GM04503 (cell line): ENCODE measurements around the gene GAMT.

Experiments
- DNase-seq: peaks from one replicate; pipeline ENCODE4 v3.0.0-alpha.2; 2012; ENCODE audit warnings: low read depth

The GAMT gene

DNA sequence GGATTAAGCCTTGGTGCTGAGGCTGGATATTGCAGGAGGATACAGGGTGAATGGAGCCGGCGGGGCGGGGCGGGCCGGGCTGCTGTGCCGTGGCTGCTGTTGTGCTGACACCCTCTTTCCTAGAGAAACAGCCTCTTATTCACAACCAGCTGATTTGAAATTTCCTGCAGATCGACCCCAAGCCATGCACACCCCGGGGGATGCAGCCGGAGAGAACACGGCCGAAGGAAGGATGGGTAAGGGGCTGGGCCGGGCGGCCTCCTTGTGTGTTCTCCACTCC is 17.1 kb upstream of the GAMT start:
- DNase-seq: no peak

DNA sequence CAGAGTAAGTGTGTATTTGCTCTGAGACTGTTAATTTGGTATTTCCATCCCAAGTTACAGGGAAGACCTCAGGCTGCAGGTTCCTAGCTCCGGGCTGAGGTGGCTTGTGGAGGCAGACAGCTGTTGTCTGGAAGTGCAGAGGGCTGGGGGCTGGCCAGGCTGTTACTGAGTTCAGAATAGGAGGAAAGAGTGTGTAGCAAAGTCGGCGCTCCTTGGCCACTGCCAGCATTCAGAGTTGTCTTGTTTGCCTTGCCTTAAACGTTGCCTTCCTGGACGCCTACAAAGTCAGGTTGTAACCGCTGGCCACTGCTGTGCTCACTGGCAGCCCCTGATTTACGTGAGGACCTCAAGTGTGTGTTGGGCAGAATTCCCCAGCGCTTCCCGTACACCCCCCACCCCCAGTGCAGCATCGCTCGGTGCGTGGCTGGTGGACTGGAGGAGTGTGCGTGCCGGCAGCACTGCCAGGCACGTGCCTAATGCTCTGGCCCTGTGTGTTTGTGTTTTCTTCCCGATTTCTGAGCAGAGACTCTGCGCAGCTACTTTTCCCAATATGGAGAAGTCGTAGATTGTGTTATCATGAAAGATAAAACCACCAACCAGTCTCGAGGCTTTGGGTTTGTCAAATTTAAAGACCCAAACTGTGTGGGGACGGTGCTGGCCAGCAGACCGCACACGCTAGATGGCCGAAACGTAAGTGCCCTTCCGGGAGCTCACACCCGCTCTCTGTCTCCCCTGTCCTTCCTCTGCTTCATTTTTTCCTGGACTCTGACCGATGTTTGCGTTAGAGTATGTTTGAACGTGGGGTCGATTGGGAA is 16.5 kb upstream of the GAMT start:
- DNase-seq: no peak

DNA sequence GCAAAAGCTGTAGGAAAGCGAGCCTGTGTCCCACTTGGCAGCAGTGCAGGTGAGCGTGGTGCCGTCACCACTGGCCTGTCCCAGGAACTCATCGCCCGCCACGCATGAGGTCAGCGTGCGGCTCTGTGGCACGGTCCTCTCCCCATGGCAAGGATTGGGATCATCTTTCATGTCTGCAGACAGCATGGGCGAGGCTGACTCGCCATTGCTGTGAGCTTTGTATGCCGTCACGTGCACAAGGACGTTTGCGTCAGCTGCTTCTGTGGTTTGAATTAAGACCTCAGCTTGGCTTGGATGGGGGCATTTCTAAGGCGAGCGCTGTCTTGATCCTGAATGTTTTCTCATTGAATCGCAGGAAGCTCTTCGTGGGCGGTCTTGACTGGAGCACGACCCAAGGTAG is 15.8 kb upstream of the GAMT start:
- DNase-seq: no peak

DNA sequence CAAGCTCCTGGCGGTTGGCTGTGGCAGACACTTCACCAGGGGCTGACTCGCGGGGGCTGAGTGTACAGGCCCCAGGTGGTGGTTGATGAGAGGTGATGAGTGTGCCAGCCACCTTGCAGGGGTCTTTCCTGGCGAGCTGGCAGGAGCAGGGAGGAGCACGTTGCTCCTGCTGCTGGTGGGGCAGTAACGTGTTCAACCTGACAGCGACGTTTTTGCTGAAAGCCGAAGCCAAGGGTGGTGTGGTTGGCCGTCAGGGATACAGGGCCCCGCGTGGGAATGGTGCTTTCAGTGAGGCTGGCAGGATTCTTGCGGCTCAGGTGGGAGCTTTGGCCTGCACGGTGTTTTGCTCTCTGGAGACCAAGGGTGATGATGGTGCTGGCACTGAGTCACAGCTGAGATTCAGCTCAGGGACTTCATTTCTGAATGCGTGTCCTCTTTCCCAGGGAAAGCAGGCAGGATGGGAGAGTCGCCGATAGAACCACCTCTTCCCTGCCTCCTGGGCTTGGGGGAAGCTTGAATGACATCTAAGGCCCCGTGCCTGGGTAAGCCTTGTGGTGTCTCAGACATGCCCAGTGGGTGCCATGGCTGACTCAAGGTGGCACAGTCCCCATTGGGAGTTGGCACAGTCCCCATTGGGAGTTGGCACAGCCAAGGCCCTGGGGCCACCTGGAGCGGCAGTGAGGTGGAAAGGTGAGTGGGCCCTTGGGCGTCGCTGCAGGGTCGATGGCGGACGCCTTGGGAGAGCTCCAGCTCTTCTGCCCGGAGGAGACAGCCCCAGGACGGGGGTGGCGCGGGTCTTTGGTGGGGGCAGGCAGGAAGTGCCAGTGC is 14.9 kb upstream of the GAMT start:
- DNase-seq: no peak

DNA sequence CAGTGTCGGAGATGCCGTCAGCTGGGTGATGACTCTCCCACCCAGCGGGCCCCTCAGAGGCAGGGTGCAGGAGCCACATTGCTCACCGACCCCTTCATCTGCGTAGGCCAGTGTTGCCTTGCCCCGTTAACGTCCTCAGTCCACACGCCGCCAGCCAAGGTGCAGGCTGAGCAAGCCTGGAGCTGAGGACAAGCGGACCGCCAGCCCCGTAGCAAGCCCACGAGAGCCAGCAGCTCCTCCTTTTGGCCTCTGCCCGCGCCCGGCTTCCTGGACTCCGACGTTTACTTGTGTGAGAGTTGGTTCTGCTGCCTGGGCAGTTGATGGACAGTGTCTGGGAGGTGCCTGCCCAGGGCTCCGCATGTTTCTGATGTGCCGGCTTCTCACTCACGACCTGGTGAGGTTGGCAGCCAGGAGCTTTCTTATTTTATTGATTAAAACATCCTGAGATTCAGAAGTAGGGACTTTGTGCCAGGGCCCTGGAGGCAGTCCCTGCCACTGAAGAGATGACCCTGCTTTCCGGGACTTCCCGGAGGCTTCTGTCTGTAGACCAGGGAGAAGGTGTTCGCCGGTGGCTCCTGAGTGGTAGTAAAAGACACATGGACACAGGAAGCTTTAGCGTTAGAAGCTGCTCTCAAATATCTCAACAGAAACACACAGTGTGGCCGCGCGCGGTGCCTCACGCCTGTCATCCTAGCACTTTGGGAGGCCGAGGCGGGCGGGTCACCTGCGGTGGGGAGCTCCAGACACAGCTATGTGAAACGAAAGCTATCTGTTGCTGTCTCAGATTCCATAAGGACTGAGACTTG is 11.9 kb upstream of the GAMT start:
- DNase-seq: no peak

DNA sequence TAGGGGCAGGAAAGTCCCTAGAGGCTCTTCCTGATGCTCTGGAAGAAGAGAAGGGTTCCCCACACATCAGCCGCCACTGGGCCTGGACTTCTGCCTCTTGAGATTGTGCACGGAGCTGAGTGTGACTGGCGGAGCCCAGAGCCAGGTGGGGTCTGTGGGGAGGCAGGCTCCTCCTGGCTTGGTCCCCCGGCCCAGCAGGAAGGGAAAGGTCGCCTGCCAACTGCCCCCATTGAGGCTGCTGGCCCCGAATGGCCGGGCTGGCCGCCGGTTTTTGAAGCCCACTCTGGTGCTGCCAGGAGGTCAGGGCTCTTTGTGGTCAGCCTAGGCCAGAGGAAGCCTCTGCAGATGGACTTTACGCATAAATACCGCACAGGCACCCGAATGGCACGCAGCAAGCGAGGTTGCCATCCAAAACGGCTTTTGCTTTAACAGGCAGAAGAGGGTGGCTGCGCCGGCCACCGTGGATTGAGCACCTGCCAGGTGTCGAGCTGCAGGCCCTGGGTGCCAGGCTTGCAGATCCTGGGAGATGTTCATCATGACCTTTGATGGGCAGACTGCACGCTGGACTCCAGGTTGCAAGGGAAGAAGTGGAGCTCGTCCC is 11.1 kb upstream of the GAMT start:
- no peak for DNase-seq

DNA sequence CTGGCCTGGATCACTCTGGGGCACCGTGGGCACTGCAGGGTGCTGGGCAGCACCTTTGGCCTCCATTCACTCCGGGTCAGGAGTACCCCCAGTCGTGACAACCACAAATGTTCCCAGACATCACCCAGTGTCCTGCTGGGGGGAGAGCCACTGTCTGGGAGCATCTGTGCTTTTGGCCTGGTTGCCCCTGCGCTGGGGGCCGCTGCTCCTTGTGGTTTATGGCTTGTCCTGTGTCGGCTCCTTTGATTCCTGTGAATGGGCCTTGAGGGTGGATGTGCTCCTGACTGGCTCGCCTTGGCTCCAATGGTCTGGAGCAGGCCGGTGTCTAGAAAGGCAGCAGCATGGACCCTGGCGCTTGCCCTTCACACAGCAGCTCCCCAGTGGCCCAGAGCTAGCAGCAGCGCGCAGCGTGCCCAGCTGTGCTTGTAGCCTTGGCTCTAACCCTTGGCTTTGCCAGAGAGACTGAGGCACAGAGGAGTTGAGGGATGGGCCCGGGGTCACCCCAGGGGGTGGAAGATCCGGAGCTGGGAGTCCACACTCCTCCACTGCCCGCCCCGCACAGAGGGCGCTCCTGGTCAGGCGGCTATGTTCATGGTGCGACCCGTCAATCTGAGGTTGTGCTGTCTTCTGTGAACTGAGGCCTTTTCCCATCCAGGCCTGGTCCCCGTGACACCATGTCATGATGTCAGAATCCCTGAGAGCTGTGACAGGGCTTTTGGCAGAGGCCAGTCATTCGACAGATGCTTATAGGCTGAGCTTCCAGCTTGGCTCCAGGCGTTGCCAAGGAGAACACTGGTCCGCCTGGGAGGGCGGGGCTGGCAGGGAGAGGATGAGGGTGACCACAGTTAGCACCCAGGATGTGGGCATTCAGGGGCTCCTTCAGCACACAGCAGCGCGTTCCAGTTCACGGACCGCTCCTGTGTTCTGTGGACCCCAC is 10.2 kb upstream of the GAMT start:
- peak; percentile 37 for DNase-seq

DNA sequence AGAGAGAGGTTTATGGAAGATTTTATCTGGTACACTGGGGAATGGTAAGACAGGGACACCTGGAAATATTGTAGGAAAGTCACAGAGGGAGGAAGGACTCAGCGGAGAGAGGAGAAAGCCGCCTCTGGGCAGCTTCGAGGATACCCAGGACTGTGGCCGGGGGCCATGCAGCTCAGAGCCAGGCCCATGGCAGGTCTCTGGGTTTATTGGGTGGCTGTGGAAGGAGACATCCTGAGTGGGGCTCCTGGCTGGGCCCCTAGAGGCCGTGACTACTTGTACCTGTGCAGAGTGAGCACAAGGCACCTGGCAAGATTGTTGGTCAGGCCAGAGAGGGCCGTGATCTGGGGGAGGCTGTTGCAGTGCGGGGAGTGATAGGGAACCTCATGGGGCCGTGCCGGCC is 9.4 kb upstream of the GAMT start:
- no peak for DNase-seq

DNA sequence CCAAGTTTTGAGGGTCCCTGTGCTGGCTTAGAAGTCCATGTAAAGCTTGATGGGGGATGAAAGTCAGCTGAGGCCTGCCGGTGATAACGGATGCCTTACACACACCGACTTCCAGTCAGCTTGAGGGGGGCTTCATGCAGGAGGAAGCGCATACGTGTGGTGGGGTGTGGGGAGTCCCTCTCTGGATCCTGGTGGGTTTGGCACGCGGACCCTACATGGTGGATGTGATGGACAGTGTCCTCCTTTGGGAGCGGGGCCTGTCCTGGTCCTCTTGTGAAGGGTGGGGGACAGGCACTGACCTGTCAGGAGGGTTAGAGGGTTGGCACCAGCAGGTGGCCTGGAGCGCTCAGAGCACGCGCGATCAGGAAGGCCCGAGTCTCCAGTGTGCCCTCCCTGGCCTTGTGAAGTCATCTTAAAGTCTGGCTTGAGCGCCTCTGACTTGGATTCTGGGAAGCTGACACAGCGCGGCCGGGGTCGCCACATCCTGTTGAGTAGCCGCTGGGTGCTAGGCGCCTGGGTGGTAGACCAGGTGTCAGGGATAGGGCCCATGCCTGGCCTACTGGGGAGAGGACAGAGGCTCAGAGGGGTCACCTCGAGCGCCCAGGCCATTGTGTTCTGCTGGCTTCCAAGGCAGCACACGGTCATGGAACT is 8.9 kb upstream of the GAMT start:
- DNase-seq: no peak

DNA sequence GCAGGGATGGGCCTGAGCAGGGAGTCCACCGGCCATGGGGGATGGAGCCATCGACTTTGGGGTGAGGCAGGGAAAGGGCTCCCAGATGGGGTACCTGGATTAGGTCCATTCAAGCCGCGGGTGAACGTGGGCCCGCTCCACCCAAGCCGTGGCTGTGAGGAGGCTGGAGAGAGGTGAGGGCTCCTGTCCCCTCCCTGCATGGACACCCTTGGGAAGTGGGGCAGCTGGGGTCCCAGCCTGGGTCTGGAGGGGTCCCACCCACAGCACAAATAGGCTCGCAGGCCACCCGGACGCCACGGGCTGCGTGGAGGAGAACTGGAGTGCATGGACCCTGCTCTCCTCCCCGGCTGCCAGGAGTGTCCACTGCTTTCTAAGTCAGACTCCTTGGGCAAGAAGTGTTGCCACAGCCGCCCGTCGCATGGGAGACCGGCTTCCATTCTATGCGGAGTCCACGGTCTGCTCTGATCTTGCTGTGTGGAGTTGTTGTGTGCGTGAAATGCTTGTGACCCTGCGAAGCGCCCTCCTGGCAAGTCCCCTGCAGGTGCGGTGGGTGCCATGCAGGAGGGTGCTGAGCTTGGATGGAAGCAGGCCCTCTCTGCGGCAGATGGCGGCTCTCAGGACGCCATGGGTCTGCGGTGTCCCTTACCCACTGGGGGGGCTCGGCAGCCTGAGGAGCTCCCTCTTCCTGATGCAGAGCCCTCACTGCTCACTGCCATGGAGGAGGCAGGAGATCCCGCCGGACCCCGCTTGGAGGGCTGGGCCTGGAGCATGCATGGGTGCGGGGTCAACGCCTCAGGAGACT is 8.1 kb upstream of the GAMT start:
- no peak for DNase-seq

DNA sequence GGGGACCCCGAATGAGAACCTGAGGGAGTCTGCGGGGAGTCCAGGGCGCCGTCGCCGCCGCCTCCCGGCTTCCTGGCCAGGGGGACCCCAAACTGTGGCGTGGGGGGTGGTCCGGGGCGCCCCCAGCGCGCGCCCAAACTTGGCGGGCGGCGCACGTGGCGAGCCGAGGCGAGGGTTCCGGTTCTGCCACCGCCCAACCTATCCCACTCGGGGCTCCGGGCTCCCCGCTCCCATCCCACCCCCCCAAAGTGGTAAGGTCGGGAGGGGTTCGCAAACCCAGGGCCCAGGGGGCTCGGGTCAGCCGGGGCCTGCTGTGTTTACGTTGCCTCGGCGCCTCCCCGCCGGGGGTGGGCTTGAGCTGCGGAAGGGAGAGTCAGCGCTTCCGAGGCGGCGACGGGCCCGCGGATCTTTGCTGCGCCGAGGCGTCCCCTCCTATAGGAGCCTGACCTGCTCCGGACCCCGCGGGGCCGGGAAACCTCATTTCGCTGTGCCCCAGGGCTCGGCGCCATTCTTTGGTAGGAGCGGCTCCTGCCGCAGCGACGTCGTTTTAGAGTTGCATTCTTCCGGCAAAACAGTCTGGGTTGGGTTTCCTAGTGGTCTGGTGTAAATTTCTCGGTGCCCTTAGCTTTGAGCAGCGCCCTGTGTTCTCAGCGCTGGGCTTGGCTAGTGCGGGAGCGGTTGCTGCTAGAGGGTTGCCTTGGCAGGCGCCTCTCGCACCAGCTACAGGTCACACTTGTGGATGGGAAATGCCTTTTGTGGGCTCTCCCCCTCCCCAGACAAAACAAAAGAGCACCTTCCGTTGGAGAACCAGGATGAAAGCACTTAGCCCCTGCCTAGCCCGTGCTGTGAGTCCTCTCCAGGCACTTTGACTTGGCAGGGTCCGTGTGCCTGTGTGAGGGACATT is 7.2 kb upstream of the GAMT start:
- peak; percentile 27 for DNase-seq

DNA sequence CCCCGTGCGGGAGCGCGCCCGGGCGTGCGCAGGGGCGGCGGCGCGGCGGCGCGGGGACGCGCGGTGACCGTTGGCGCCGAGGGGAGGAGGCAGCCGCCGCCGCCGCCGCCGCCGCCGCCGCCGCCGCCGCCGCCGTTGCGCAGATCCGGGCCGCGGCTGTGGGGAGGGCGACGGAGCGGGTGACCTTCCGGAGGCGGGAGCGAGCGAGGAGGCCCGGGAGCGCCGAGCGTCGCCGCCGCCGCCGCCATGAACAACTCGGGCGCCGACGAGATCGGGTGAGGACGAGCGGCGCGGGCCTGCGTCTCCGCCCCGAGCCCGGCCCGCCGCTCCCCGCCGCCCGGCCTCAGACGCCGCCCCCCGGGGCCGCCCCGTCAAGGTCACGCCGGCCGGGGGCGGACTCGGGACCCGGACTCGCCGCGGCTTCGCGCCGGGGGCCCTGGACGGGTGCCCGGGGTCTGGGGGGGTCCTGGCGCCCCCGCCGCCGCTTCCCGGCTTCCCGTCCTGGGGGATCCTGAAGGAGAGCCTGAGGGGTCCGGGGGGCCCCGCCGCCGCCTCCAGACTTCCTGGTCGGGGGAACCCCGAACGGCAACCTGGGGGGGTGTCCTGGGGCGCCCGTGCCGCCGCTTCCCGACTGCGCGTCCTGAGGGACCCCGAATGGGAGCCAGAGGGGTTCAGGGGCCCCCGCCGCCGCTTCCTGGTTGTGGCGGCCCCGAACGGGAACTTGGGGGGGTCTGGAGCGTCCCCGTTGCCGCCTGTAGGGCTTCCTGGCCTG is 6.4 kb upstream of the GAMT start, which contains the start of gene DAZAP1:
TSS of gene DAZAP1 (plus strand) at position 59 of the 772 bp plus-strand sequence. CDS start at position 247, 188 bp downstream.
- DNase-seq: no peak

DNA sequence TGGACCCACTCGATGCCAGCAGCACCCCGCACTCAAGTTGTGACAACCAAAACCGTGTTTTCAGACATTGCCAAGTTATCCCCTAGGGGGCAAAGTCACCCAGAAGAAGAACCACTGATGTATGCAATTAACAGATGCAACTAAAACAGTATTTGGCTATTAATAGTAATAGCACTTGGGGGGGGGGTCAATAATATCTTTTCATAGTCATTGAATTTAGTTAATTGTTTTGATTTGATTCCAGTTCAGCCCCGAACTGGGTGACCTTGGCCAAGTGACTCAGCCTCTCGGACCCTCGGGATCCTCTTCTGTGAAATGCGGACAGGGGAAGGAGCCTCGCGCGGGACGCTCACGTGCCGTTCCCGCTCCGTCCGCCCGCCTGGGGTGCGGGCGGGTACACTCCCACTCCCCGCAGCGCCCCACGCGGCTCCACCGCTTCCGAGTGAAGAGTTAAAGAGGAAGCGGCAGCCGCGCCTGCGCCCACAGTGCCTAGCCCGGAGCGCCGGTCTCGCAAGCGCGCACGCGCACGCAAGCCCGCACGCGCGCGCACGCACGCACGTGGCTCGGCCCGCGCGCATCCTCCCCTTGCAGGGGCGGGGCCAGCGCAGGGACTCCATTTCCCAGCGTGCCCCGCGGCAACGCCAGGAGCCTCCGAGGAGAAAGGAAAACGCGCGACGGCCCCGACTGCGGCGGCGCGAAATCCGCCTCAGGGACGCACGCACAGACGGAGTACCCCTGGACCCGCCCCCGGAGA is 5.6 kb upstream of the GAMT start:
- peak; percentile 77 for DNase-seq

DNA sequence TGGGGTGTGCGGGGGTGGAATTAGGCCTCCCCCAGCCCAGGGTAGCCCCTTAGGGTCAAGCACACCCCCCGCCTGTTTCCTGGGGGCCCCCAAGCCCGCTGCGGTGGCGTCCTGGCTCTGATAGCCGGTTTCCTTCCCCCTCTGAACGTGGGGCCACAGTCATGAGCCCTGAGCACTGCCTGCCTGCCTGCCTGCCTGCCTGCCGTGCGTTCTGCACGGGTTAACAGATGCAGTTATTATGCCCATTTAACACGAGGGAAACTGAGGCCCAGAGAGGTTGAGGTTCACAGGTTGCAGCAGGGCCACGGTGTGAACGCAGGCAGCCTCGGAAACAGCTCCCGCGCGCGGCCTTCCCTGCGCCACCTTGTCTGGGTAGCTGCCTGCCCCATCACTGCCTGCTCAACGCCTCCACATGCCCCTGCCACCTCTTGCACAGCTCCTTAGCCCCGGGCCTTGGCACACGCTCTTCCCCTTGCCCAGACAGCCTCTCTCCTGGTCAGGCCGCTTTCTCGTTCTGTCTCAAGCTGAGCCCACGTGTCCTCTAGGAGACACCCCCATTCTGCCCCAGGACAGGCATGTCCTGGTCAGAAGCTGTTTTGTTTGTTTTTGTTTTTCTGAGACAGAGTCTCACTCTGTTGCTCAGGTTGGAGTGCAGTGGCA is 1.2 kb upstream of the GAMT start:
- DNase-seq: no peak

DNA sequence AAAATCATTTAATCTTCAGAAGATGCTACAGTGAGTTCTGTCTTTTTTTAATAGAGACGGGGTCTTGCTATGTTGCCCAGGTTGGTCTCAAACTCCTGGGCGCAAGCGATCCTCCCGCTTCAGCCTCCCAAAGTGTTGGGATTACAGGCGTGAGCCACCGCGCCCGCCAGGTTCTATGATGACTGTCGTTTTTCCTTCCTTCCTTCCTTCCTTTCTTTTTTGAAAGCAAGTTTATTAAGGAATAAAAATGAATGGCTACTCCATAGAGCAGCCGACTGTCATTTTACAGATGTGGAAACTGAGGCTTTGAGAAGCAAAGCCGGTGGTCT is 511 bp upstream of the GAMT start:
- no peak for DNase-seq

DNA sequence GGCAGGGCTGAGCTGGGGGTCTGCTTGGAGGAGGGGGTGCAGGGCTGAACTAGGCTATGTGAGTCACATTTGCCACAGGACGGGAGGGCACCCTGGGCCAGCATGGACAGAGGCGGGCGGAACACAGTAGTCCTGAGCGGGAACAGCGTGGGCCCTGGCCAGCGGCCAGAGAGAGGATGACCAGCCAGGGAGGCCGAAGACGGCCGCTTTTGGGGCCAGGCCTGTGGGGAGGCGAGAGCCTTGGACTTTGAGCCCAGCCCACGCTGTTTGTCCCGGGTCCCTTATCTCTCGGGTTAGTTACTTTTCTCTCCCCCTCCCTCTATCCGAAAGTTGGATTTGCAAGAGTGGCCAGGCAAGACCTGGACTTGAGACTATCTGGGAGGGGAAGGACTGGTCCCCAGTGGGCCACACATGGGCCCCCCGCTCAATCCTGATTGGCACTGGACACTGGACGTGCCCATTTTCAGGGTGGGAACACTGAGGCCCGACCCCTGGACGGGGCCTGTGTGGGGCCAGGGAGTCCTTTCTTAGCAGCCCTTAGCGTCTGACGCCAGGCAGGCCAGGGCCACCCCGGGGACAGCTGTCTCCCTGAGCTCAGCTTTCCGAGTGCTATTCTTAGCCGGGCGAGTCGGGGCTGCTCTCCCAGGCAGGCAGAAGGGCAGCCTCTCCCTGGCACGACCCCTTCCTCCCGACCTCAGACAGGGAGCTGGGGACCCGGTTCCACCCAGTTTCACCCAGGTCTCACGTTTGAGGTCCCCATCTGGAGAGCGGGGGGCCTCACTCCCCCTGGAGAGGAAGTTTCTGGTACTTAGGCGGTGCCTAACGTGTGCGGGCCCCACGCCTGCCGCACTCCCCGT is 833 bp downstream of the GAMT start:
- DNase-seq: no peak
